Stimulated activated naive CD8-positive, alpha-beta T cell treated with anti-CD3 and anti-CD28 coated beads, Interleukin-15, amount 100 ng/mL, for 72 hours (primary cell): ENCODE data around the gene SLC13A1.
"Not testable (repeated sequence)": the region's sequence is repeated elsewhere in the genome, so short reads cannot be mapped to it uniquely, and the experiment has no call there.

Source experiments
- ATAC-seq: fragments of 150-1000 bp; cut with Tn5 transposase; 2 replicates; pipeline ENCODE4 v1.10.0; 2021; ENCODE audit warnings: mild to moderate bottlenecking, moderate library complexity
- DNase-seq, 2 donors: peaks; one replicate each; pipeline ENCODE4 v3.0.0; 2021 to 2022
- H3K27ac Mint-ChIP-seq, 2 donors: one replicate each; pipeline ENCODE4 v1.8.0; 2022; ENCODE audit warnings: mild to moderate bottlenecking in 2 of 2, mixed read lengths in 2 of 2, moderate library complexity in 2 of 2
- H3K27me3 Mint-ChIP-seq: one replicate; pipeline ENCODE4 v1.8.0; 2022; ENCODE audit warnings: mixed read lengths
- H3K4me1 Mint-ChIP-seq: one replicate; pipeline ENCODE4 v1.8.0; 2022; ENCODE audit warnings: mild to moderate bottlenecking, mixed read lengths
- H3K4me3 Mint-ChIP-seq, 2 donors: one replicate each; pipeline ENCODE4 v1.8.0; 2022; ENCODE audit warnings: mild to moderate bottlenecking in 2 of 2, mixed read lengths in 2 of 2, moderate library complexity in 1 of 2
- H3K9me3 Mint-ChIP-seq, 2 donors: one replicate each; pipeline ENCODE4 v1.8.0; 2022; ENCODE audit warnings: mixed read lengths in 2 of 2

Gene SLC13A1

DNA sequence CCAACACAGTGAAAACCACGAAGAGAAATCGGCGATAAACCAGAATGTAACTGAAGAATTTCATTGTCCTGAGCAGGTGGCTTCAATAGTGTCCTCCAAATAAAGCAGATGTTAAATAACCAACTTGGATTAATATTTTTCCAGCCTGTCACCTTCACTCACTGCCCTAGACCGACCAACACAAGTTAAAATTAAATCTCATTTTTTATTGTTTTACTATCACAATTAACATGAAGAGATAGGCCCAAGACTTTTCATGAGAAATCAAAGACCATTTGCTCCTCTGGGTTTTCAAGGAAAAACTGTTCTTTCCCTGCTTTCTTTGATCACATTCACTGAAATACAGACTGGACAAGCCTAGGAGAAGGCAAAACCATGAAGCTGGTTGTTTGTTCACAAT lies at the start of gene SLC13A1:
SLC13A1 (minus strand) TSS at position 87 of the 400 bp plus-strand sequence; CDS start at position 64, 23 bp downstream.
- DNase-seq, result no peak
- H3K9me3 Mint-ChIP-seq, result no peaks in the 10 kb centered on the region
- no peak within 1 kb of the TSS for H3K4me3 Mint-ChIP-seq
- no peak for ATAC-seq
- no peak within 1 kb of the TSS for H3K27ac Mint-ChIP-seq
- no peaks in the 10 kb centered on the region for H3K27me3 Mint-ChIP-seq
- no peaks in the 10 kb centered on the region for H3K4me1 Mint-ChIP-seq

GRCh38 chr7:123244768-123245167 lies 45.0 kb upstream of the SLC13A1 start:
- Mint-ChIP-seq H3K4me3 (no peak overlapping the region), H3K27me3 (no peaks in the 10 kb centered on the region), H3K9me3 (peaks cover 0 to 6% of the 10 kb centered on the region in 2 donors), H3K27ac (no peak overlapping the region), H3K4me1 (no peaks in the 10 kb centered on the region)
- ATAC-seq (no peak), DNase-seq (no peak)

DNA sequence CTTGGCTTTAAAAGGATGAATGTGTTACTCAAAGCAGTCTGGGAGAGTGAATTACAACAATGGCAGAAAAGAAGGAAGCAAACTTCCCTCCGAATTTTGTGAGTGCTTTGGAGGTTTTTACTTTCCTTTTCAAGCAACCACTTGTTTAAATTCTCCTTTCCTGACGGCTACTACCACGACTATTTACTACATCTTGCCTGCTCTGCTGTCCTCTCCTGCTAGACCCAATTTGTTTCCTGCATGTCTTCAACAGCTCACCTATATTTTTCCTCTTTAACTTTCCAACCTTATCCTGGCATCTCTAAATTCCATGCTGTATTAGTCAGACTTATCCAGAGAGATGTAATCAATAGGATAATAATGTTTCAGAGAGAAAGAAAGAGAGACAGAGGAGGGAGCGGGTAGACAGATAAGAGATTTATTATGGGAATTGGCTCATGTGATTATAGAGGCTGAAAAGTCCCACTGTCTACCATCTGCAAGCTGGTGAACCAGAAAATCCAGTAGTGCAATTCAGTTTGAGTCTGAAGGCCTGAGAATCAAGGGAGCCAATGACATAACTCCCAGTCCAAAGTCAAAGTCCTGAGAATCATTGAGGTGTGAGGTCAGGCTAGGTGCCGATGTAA lies 42.8 kb upstream of the SLC13A1 start:
- H3K9me3 Mint-ChIP-seq, result peaks cover 0 to 6% of the 10 kb centered on the region in 2 donors
- no peaks in the 10 kb centered on the region for H3K4me1 Mint-ChIP-seq
- H3K27me3 Mint-ChIP-seq, result no peaks in the 10 kb centered on the region
- no peak overlapping the region for H3K4me3 Mint-ChIP-seq
- DNase-seq (no peak), ATAC-seq (no peak)
- H3K27ac Mint-ChIP-seq, result no peak overlapping the region

- Mint-ChIP-seq H3K27me3 (no peaks in the 10 kb centered on the region), H3K4me1 (no peaks in the 10 kb centered on the region), H3K4me3 (no peak overlapping the region), H3K9me3 (peaks cover 0 to 6% of the 10 kb centered on the region in 2 donors), H3K27ac (no peak overlapping the region)
- no peak for ATAC-seq
- no peak for DNase-seq
These were observed 42.0 kb upstream of the SLC13A1 start for GRCh38 chr7:123241809-123242208.

DNA sequence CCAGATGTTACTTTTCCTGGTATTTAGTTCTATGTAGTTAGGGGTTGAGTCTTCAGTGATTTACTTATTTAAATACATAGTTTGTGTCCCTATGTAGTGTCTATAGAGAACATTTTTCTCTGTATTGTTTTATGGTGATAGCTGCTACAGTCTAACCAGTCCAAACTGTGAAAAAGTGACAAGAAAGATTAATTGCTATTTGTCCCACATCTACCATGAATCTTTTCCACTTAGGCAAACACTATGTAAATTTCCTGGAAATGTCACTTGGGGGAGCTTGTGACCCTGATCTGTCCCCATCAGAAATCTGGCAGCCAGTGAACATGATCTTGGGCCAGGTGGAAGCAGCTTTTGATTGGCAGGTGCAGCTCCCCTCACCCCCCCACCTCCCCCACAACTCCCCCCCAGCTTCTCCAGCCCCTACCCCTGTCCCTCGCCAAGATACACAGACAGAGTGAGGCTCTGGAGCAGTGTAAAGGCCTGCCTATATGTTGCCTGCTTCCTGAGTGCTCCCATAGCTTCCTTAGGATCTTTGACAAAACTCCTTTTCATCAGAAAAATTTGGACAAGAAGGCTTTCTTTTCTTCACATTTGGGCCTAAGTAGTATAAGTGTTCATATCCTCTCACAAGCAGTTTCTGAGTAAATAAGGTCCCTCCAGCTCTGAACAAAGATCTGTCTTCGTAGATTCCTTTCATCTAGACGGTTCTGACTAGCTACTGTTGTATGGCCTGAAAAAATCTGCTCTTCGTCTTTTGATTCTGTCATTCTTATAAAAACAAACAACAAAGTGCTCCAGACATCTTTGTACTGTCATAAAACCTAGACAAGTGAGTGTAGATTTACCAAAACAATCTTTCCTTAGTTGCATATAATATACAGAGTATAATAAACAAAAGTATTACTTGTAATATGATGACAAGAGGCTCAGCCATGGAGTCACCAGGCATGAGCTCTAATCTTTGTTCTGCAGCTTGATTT lies 31.5 kb upstream of the SLC13A1 start:
- DNase-seq (no peak), ATAC-seq (no peak)
- Mint-ChIP-seq H3K27ac (no peak overlapping the region), H3K4me3 (no peak overlapping the region), H3K4me1 (no peaks in the 10 kb centered on the region), H3K9me3 (no peaks in the 10 kb centered on the region), H3K27me3 (no peaks in the 10 kb centered on the region)

DNA sequence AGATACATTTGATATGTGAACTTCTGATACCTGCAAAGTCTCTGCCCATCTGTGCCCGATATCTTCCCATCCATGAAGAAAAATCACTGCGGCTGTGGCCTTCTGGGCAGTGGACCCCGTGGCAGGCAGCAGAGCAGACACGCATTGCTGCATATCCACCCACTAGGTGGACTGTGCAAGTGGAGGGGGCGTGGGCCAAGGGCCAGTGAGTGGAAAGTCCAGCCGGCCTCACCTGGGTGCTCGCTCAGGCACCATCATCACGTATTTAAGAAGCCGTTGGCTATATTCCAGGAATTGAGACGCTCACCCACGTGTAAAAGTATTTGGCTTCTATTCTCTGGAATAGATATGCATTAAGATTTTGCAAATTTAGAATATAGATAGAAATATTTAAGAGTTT lies 30.8 kb upstream of the SLC13A1 start:
- no peak overlapping the region for H3K27ac Mint-ChIP-seq
- no peak for DNase-seq
- no peak overlapping the region for H3K4me3 Mint-ChIP-seq
- ATAC-seq, result no peak
- no peaks in the 10 kb centered on the region for H3K9me3 Mint-ChIP-seq
- H3K27me3 Mint-ChIP-seq, result no peaks in the 10 kb centered on the region
- H3K4me1 Mint-ChIP-seq, result no peaks in the 10 kb centered on the region

DNA sequence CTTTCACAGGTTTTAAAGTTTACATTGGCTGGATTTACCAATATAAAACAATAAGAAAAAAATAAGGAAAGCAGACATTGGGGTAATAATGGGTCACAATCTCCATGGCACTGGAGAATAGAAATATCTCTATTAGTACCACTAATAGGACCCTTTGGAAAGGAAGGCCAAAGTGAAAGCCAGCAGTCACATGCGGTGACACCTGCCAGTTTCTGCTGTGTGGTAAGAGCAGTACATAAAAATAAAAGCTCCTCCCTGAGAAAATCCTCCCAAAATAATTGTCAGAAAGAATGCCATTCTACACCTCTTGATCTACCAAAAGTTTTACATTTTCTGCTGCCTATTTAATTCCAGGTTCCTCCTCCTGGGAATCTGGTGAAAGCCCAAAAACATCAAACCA lies 30.4 kb upstream of the SLC13A1 start:
- Mint-ChIP-seq H3K4me1 (no peaks in the 10 kb centered on the region), H3K27ac (no peak overlapping the region), H3K27me3 (no peaks in the 10 kb centered on the region), H3K9me3 (no peaks in the 10 kb centered on the region), H3K4me3 (no peak overlapping the region)
- DNase-seq (no peak), ATAC-seq (no peak)

DNA sequence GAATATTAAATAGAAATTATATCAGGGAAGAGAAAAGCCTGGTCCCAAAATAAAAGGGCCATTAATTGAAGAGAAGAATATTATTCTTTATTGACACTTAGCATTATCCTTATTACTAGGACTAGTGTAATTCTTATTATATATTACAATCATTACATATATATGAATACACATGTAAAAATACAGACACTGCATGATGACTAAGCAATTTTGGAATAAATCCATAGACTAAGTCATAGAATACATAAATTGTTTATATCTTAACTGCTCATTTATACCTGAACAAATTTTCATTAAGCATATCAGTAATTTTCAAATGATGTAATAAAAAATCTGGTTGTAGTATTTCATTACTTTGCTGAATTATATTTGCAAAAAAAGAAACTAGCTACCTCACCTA lies 29.7 kb upstream of the SLC13A1 start:
- Mint-ChIP-seq H3K9me3 (no peaks in the 10 kb centered on the region), H3K27ac (no peak overlapping the region), H3K4me1 (no peaks in the 10 kb centered on the region)

GRCh38 chr7:123227666-123228065 lies 27.9 kb upstream of the SLC13A1 start:
- H3K4me1 Mint-ChIP-seq, H3K27me3 Mint-ChIP-seq, DNase-seq, H3K27ac Mint-ChIP-seq, H3K4me3 Mint-ChIP-seq, ATAC-seq: not testable (repeated sequence)
- H3K9me3 Mint-ChIP-seq, result peaks cover 0 to 10% of the 10 kb centered on the region in 2 donors

More for the DNA sequence above, 29.7 kb upstream of the SLC13A1 start:
- H3K4me3 Mint-ChIP-seq, result no peak overlapping the region
- ATAC-seq (no peak), DNase-seq (no peak)
- H3K27me3 Mint-ChIP-seq, result no peaks in the 10 kb centered on the region

GRCh38 chr7:123220396-123220795 lies 20.6 kb upstream of the SLC13A1 start:
- peaks cover 3 to 20% of the 10 kb centered on the region in 2 donors for H3K9me3 Mint-ChIP-seq
- no peak overlapping the region for H3K4me3 Mint-ChIP-seq
- H3K27me3 Mint-ChIP-seq, result no peaks in the 10 kb centered on the region
- DNase-seq (no peak), ATAC-seq (no peak)
- H3K4me1 Mint-ChIP-seq, result no peaks in the 10 kb centered on the region
- no peak overlapping the region for H3K27ac Mint-ChIP-seq

DNA sequence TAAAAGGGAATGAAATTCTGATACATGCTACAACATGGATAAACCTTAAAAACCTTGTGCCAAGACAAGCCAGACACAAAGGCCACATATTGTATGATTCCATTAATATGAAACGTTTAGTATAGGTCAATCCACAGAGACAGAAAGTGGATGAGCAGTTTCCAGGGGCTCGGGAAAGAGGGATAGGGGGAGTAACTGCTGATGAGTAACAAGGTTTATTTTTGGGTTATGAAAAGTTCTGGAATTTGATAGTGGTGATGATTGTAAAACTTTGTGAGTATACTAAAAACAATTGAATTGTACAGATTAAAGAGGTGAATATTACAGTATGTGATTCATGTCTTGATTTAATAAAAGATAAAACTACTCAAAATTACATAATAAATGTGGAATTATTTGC lies 19.1 kb upstream of the SLC13A1 start:
- Mint-ChIP-seq H3K9me3 (peaks cover 11 to 33% of the 10 kb centered on the region in 2 donors), H3K4me1 (no peaks in the 10 kb centered on the region), H3K4me3 (no peak overlapping the region), H3K27ac (no peak overlapping the region), H3K27me3 (no peaks in the 10 kb centered on the region)
- ATAC-seq (no peak), DNase-seq (no peak)

DNA sequence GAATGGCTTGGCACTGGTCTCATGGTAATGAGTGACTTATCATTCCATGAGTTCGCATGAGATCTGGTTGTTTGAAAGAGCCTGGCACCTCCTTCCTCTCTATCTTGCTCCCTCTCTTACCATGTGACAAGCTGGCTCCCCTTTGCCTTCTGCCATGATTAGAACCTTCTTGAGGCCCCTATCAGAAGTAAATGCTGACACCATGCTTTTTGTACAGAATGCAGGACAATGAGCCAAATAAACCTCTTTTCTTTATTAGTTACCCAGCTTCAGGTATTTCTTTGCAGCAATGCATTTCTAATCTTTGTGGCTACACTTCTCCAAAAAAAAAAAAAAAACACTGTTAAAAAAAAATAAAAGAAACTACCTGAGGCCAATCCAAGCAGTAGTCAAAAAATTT lies 17.1 kb upstream of the SLC13A1 start:
- H3K4me3 Mint-ChIP-seq, result no peak overlapping the region
- no peaks in the 10 kb centered on the region for H3K4me1 Mint-ChIP-seq
- no peak for DNase-seq
- H3K27ac Mint-ChIP-seq, result no peak overlapping the region
- H3K9me3 Mint-ChIP-seq, result peaks cover 11 to 18% of the 10 kb centered on the region in 2 donors
- H3K27me3 Mint-ChIP-seq, result no peaks in the 10 kb centered on the region
- ATAC-seq, result no peak

- Mint-ChIP-seq H3K4me1 (no peaks in the 10 kb centered on the region), H3K27ac (no peak overlapping the region), H3K9me3 (peaks cover 11 to 18% of the 10 kb centered on the region in 2 donors), H3K4me3 (no peak overlapping the region), H3K27me3 (no peaks in the 10 kb centered on the region)
- ATAC-seq, result no peak
- no peak for DNase-seq
These were observed 15.6 kb upstream of the SLC13A1 start for GRCh38 chr7:123215350-123215749.

DNA sequence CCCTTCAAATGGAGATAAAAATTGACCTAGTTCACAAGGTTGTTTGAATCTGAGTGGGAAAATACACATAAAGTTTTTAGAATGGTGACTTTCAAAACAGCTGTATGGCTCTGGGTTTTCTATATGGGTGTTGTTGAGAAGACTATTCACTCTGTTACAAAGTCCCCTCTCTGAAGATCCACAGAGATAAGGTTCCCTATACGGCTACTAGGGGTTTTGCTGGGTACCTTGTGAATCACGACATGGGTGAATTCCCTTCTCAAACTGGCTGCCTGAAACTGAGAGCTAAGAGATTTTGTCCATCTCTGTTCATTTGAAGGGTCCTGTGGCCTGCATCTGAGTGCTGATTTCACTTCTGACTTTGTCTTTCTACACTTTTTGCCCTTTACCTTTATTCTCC lies 11.8 kb upstream of the SLC13A1 start:
- Mint-ChIP-seq H3K27me3 (no peaks in the 10 kb centered on the region), H3K4me3 (no peak overlapping the region), H3K9me3 (peaks cover 15 to 17% of the 10 kb centered on the region in 2 donors), H3K4me1 (no peaks in the 10 kb centered on the region), H3K27ac (no peak overlapping the region)
- no peak for ATAC-seq
- DNase-seq, result no peak

GRCh38 chr7:123210986-123211385 lies 11.2 kb upstream of the SLC13A1 start:
- ATAC-seq, result no peak
- Mint-ChIP-seq H3K9me3 (peaks cover 13 to 17% of the 10 kb centered on the region in 2 donors), H3K27me3 (no peaks in the 10 kb centered on the region), H3K4me1 (no peaks in the 10 kb centered on the region), H3K4me3 (no peak overlapping the region), H3K27ac (no peak overlapping the region)
- DNase-seq, result no peak

GRCh38 chr7:123209786-123210185 lies 10.0 kb upstream of the SLC13A1 start:
- Mint-ChIP-seq H3K4me3 (no peak overlapping the region), H3K9me3 (peaks cover 7 to 11% of the 10 kb centered on the region in 2 donors), H3K4me1 (no peaks in the 10 kb centered on the region), H3K27me3 (no peaks in the 10 kb centered on the region), H3K27ac (no peak overlapping the region)
- ATAC-seq, result no peak
- no peak for DNase-seq
